ENCODE results near the gene CCR4. TPM values are rescaled to one million over a fixed set of nuclear protein-coding genes. Genes with fewer than 3 reads are reported as not detected.
"Not testable (repeated sequence)": the region's sequence is repeated elsewhere in the genome, so short reads cannot be mapped to it uniquely, and the experiment has no call there.

Gene CCR4
- total and polyA plus RNA-seq, 4 donors: 0.04 to 2.9 (median 0.87) TPM

DNA sequence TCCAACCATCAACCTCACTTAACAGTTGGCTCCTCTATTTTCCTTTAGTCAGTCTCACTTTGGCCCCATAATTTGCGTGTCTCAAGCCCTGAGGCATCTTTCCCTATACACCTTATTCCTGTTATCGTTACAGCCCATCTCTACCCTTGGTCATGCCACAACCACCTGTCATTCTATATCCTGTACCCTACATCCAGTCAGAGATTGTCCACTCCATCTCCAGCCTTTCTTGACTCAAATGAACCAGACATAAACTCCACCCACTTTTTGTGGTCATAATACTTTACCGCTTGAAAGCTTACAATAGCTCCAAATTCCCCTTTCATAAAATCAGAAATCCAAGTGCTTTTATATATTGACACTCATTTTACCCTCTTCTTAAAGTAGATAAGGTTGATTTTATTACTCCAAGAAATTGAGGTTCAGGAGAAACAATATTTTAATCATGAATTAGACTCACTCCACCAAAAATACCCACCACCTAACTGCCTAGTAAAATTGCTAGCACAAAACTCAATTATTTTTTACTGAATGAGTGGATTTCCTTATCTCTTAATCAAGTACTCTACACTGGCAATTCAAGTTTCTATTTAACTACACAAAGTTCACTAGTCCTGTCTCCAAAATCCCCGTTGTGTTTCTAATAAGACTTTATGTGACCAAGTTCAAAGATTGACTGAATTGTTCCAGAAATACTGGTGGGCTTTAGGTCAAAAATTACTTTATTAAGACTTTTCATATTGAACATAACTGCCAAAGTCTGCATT, 9.1 kb downstream of the CCR4 start:
- Histone ChIP-seq H3K27me3 (ENCODE audit: control insufficient read depth in 3 of 3, insufficient read depth in 3 of 3, low read length in 2 of 3) (no peaks in the 10 kb centered on the region), H3K9ac (ENCODE audit: insufficient read depth in 1 of 2, low read length in 2 of 2) (no peak overlapping the region), H3K4me1 (ENCODE audit: control insufficient read depth in 5 of 5, insufficient read depth in 5 of 5, low read length in 5 of 5) (peaks cover 0 to 29% (median 7%) of the 10 kb centered on the region in 5 donors), H3K9me3 (ENCODE audit: control insufficient read depth in 4 of 4, insufficient read depth in 3 of 4, low read length in 3 of 4) (peaks cover 0 to under 1% (median under 1%) of the 10 kb centered on the region in 4 donors), H3K27ac (ENCODE audit: low read depth in 1 of 2, low read length in 1 of 2) (no peak overlapping the region), H3K4me3 (no peak overlapping the region), H3K36me3 (ENCODE audit: control insufficient read depth in 4 of 4, insufficient read depth in 4 of 4, low read length in 4 of 4) (no peaks in the 10 kb centered on the region)
- 68 to 85% methylated on average over 4 of the region's 4 CpGs for WGBS, 2 donors
- DNase-seq (no peak), ATAC-seq (ENCODE audit: insufficient read depth, low FRiP score) (no peak)
- no peak for TF ChIP-seq CTCF (IDR thresholded peaks at IDR 0.05; ENCODE audit: control extremely low read depth, extremely low read depth)

- no peak overlapping the region for H3K27ac ChIP-seq (ENCODE audit: low read depth in 1 of 2, low read length in 1 of 2)
- no peak overlapping the region for H3K9ac ChIP-seq (ENCODE audit: insufficient read depth in 1 of 2, low read length in 2 of 2)
- no peaks in the 10 kb centered on the region for H3K27me3 ChIP-seq (ENCODE audit: control insufficient read depth in 3 of 3, insufficient read depth in 3 of 3, low read length in 2 of 3)
- H3K4me3 ChIP-seq: no peak overlapping the region
- peaks cover 0 to 6% (median 2%) of the 10 kb centered on the region in 4 donors for H3K9me3 ChIP-seq (ENCODE audit: control insufficient read depth in 4 of 4, insufficient read depth in 3 of 4, low read length in 3 of 4)
- peaks cover 0 to 29% (median 7%) of the 10 kb centered on the region in 5 donors for H3K4me1 ChIP-seq (ENCODE audit: control insufficient read depth in 5 of 5, insufficient read depth in 5 of 5, low read length in 5 of 5)
- no peak for DNase-seq
- no peak for ATAC-seq (ENCODE audit: insufficient read depth, low FRiP score)
- 57 to 76% methylated on average over 5 of the region's 5 CpGs for WGBS, 2 donors
- no peaks in the 10 kb centered on the region for H3K36me3 ChIP-seq (ENCODE audit: control insufficient read depth in 4 of 4, insufficient read depth in 4 of 4, low read length in 4 of 4)
- TF ChIP-seq CTCF (IDR thresholded peaks at IDR 0.05; ENCODE audit: control extremely low read depth, extremely low read depth): no peak
These were observed 9.8 kb downstream of the CCR4 start for GRCh38 chr3:32961189-32961715.

- DNase-seq (no peak), ATAC-seq (ENCODE audit: insufficient read depth, low FRiP score) (no peak)
- Histone ChIP-seq H3K27ac (ENCODE audit: low read depth in 1 of 2, low read length in 1 of 2) (no peak overlapping the region), H3K4me3 (no peak overlapping the region), H3K27me3 (ENCODE audit: control insufficient read depth in 3 of 3, insufficient read depth in 3 of 3, low read length in 2 of 3) (no peaks in the 10 kb centered on the region), H3K4me1 (ENCODE audit: control insufficient read depth in 5 of 5, insufficient read depth in 5 of 5, low read length in 5 of 5) (peaks cover 0 to 13% (median 11%) of the 10 kb centered on the region in 5 donors), H3K36me3 (ENCODE audit: control insufficient read depth in 4 of 4, insufficient read depth in 4 of 4, low read length in 4 of 4) (no peaks in the 10 kb centered on the region), H3K9me3 (ENCODE audit: control insufficient read depth in 4 of 4, insufficient read depth in 3 of 4, low read length in 3 of 4) (peaks cover 0 to 6% (median 2%) of the 10 kb centered on the region in 4 donors), H3K9ac (ENCODE audit: insufficient read depth in 1 of 2, low read length in 2 of 2) (no peak overlapping the region)
- no peak for TF ChIP-seq CTCF (IDR thresholded peaks at IDR 0.05; ENCODE audit: control extremely low read depth, extremely low read depth)
- WGBS, 2 donors: 86 to 87% methylated on average over 3 of the region's 3 CpGs
These were observed 12.4 kb downstream of the CCR4 start for GRCh38 chr3:32963871-32964270.

- H3K27me3 ChIP-seq (ENCODE audit: control insufficient read depth in 3 of 3, insufficient read depth in 3 of 3, low read length in 2 of 3); H3K9me3 ChIP-seq (ENCODE audit: control insufficient read depth in 4 of 4, insufficient read depth in 3 of 4, low read length in 3 of 4); DNase-seq; H3K9ac ChIP-seq (ENCODE audit: insufficient read depth in 1 of 2, low read length in 2 of 2); H3K36me3 ChIP-seq (ENCODE audit: control insufficient read depth in 4 of 4, insufficient read depth in 4 of 4, low read length in 4 of 4); ATAC-seq (ENCODE audit: insufficient read depth, low FRiP score); H3K27ac ChIP-seq (ENCODE audit: low read depth in 1 of 2, low read length in 1 of 2); H3K4me3 ChIP-seq: not testable (repeated sequence)
- WGBS, 2 donors: 80 to 92% methylated on average over 2 of the region's 2 CpGs
- peaks cover 0 to 20% (median 5%) of the 10 kb centered on the region in 5 donors for H3K4me1 ChIP-seq (ENCODE audit: control insufficient read depth in 5 of 5, insufficient read depth in 5 of 5, low read length in 5 of 5)
These were observed 13.3 kb downstream of the CCR4 start for GRCh38 chr3:32964781-32965180.

DNA sequence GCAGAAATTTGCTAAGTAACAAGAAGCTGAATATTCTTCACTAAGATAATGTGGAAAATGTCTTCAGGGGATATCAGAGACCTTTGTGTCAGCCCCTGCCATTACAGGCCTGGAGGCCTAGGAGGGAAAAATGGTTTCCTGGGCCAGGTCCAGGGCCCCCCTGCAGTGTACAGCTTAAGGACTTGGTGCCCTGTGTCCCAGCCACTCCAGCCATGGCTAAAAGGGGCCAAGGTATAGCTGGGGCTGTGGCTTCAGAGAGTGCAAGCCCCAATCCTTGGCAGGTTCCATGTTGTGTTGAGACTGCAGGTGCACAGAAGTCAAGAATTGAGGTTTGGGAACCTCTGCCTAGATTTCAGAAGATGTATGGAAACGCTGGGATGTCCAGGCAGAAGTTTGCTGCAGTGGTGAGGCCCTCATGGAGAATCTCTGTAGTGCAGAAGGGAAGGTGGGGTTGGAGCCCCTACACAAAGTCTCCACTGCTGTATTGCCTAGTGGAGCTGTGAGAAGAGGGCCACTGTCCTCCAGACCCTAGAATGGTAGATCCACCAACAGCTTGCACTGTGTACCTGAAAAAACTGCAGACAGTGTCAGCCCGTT, 14.3 kb downstream of the CCR4 start:
- not testable (repeated sequence) for H3K9ac ChIP-seq (ENCODE audit: insufficient read depth in 1 of 2, low read length in 2 of 2); ATAC-seq (ENCODE audit: insufficient read depth, low FRiP score); H3K36me3 ChIP-seq (ENCODE audit: control insufficient read depth in 4 of 4, insufficient read depth in 4 of 4, low read length in 4 of 4); DNase-seq; H3K4me3 ChIP-seq; H3K27me3 ChIP-seq (ENCODE audit: control insufficient read depth in 3 of 3, insufficient read depth in 3 of 3, low read length in 2 of 3); H3K27ac ChIP-seq (ENCODE audit: low read depth in 1 of 2, low read length in 1 of 2); H3K9me3 ChIP-seq (ENCODE audit: control insufficient read depth in 4 of 4, insufficient read depth in 3 of 4, low read length in 3 of 4)
- 92 to 97% methylated on average over 2 of the region's 2 CpGs for WGBS, 2 donors
- peaks cover 0 to 15% (median 5%) of the 10 kb centered on the region in 5 donors for H3K4me1 ChIP-seq (ENCODE audit: control insufficient read depth in 5 of 5, insufficient read depth in 5 of 5, low read length in 5 of 5)

DNA sequence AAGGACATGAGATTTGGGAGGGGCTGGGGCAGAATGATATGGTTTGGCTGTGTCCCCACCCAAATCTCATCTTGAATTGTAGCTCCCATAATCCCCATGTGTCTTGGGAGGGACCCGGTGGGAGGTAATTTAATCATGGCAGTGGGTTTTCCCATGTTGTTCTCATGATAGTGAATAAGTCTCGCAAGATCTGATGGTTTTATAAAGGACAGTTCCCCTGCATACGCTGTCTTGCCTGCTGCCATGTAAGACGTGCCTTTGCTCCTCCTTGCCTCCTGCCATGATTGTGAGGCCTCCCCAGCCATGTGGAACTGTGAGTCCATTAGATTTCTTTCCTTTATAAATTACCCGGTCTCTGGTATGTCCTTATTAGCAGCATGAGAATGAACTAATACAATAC, 15.2 kb downstream of the CCR4 start:
- 86 to 98% methylated on average over 5 of the region's 5 CpGs for WGBS, 2 donors
- H3K27me3 ChIP-seq (ENCODE audit: control insufficient read depth in 3 of 3, insufficient read depth in 3 of 3, low read length in 2 of 3); DNase-seq; H3K36me3 ChIP-seq (ENCODE audit: control insufficient read depth in 4 of 4, insufficient read depth in 4 of 4, low read length in 4 of 4); H3K27ac ChIP-seq (ENCODE audit: low read depth in 1 of 2, low read length in 1 of 2); ATAC-seq (ENCODE audit: insufficient read depth, low FRiP score); H3K9ac ChIP-seq (ENCODE audit: insufficient read depth in 1 of 2, low read length in 2 of 2); H3K4me3 ChIP-seq; H3K9me3 ChIP-seq (ENCODE audit: control insufficient read depth in 4 of 4, insufficient read depth in 3 of 4, low read length in 3 of 4): not testable (repeated sequence)
- peaks cover 0 to 15% (median 3%) of the 10 kb centered on the region in 5 donors for H3K4me1 ChIP-seq (ENCODE audit: control insufficient read depth in 5 of 5, insufficient read depth in 5 of 5, low read length in 5 of 5)
